GM21619 (cell line): Measurements from ENCODE around the gene TMC2.

ENCODE experiments used
- ATAC-seq: cut with Tn5 transposase; IDR thresholded peaks from one replicate; pipeline ENCODE4 v1.9.1; 2021; ENCODE audit not compliant: unreplicated experiment

Gene TMC2

DNA sequence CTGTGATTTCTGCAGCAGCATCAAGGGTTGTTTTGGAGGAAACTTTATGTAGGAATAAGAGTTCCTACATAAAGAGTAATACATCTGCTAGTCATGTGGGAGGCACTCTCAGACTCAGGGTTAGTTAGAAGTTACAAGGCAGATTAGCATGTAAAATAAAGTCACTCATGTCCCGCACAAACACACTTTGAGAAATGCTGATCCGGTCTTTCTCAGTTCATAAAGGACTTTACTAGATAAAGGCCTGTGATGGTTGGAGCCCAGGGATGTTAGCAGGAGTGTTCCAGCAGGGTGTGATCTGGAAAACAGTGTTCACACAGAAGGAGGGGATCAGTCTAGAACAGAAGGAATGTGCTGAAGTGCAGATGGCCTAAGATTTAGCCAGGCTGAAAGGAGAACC lies 83.0 kb downstream of the TMC2 start:
- no peak for ATAC-seq

DNA sequence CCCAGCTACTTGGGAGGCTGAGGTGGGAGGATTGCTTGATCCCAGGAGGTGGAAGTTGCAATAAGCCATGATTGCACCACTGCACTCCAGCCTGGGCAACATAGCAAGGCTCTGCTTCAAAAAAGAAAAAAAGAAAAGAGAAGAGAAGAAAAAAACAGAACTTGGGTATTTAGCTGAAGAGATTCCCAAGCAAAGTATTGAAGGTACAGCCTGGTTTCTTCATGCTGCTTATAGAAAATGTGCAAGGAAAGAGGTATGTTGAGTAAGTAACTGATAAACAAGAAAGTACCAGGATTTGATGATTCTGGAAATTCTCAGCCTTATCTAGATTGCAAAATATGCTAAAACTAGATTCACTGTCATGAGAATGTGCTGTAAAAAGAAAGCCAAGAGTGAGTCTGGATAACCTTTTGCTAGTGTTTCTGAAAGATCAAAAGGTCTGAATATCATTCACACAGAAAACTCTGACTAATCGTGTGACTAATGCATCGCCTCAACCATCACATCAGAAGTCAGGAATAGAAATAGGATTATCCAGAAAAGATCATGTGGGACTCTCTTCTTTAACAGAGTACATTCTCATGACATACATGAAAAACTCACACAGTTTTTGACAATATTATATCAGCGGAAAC lies 83.7 kb downstream of the TMC2 start:
- ATAC-seq: no peak

DNA sequence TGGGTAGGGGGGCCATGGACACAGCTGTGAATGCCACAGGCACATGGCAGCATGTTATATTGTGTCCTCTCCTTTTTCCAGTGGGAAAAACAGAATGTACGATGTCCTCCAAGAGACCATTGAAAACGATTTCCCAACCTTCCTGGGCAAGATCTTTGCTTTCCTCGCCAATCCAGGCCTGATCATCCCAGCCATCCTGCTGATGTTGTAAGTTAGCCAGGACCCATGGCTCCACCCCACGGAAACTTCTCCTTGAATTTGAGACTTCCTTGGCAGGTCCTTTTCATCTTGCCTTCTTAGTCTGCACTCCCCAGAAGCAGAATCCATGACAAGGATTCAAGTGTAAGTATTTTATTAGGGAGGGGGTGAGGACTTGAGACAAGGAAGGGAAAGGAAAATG lies 87.8 kb downstream of the TMC2 start:
- no peak for ATAC-seq

DNA sequence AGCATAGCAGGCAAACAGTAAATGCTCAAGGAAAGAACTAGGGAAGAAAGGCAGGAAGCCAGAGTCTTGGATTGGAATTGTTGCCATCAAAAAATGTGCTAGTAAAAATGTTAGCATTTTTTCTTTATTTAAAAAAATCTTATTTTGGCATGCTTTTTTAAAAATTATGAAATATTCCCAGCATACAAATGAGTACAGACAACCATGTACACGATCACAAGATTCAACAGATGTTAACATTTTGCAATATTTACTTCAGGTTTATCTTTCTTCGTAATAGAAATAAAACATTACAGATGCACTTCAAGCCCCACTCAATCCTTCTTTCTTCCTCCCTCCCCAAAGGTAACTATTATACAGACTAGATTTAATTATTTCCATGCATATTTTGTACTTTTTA lies 88.7 kb downstream of the TMC2 start:
- no peak for ATAC-seq

DNA sequence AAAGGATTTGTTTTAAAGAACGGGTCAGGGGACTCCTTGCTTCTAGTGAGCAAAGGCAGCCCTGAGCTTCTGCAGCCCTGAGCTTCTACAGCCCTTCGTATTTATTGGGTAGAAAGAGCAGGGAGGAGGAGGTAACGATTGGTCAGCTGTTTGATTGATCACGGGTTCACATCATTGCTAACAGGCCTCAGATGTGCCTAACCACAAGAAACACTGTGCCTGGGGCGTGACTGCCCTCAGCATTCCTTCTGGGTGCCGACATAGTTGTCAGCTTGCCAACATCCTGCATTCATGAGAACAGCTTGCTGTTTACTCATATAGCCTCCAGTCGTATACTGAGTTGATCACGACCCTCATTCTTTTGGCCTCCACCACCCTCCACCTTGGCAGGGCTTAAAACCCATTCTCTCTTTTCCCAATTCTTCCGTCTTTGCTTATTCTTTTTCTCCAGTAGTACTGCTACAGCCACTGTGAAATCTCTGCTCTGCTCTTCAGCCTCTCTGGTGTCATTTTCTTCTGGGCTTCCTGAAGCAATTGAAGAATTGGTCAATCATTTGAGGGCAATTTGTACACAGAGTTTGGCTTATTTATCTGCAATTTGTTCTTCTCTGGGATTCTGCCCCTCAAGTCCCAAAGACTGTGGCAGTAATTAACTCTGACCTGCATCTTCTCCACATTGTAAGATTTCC lies 90.6 kb downstream of the TMC2 start:
- ATAC-seq: no peak

DNA sequence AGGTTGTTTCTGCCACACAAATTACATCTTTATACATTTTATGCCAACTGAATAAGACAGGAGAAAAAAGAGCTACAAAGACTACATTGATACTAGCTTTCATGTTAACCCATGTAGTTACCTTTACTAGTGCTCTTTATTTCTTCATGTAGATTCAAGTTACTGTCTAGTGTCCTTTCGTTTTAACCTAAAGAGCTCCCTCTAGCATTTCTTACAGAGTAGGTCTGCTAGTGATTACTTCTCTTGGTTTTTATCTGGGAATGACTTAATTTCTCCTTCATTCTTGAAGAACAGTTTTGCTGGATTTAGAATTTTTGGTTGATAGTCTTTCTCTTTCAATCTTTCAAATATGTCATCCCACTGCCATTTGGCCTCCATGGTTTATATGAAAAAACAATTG lies 94.9 kb downstream of the TMC2 start:
- no peak for ATAC-seq

DNA sequence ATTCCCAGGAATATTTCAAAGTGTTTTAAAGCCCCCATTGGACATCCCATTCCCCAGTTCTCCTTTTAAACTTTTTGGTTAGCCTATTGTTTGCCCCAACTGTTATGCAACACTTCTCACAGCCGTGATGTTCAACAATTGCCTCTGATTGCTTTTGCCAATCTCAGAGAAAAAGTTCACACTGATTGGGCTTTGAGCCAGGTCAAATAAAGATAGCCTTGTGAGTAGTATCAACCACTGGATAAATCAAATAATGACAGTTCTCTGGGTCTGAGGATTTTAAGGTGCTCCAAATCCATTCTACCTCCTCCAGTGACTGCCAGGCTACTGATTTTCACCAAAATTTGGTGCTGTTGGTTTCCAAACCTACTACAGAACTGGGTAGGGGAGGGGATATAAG lies 97.0 kb downstream of the TMC2 start:
- ATAC-seq: no peak

DNA sequence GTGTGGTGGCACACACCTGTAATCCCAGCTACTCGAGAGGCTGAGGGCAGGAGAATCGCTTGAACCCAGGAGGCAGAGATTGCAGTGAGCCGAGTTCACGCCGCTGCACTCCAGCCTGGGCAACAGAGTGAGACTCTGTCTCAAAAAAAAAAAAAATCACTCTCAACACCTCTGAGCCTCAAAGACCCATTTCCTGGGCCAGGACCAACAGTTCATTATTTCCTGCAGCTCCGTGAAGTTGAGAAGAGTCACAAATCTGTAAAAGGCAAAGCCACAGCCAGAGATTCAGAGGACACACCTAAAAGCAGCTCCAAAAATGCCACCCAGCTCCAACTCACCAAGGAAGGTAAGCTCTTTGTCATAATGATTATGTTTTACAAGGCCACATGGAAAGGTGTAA lies 100.9 kb downstream of the TMC2 start:
- ATAC-seq: no peak

DNA sequence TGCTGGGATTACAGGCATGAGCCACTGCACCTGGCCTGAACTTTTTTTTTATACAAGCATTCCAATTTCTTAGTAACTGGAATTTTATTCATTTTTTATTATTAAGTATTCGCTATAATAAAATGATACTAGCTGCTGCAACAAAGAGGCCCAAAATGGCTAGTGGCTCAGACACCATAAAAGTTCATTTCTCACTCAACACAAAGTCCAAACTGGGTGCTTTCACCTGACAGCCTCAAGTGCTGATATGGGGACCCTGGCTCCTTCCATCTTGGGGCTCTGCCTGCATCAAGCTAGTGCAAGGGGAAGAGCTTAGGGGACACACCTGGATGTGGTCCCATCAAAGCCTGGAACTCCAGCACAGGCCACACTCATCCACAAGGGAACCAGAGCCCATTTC lies 103.9 kb downstream of the TMC2 start:
- ATAC-seq: no peak

DNA sequence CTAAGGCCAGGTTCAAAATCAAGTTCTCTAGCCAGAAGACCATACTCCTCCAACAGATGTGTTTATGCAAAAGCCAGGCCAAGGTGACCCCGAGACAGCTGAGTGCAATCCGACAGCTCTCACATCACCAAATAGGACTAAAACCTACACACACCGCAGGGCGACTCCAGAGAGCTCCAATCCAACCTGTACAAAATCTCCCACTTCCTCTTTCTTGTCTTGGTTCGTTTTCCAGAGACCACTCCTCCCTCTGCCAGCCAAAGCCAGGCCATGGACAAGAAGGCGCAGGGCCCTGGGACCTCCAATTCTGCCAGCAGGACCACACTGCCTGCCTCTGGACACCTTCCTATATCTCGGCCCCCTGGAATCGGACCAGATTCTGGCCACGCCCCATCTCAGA lies 104.5 kb downstream of the TMC2 start:
- ATAC-seq: no peak

DNA sequence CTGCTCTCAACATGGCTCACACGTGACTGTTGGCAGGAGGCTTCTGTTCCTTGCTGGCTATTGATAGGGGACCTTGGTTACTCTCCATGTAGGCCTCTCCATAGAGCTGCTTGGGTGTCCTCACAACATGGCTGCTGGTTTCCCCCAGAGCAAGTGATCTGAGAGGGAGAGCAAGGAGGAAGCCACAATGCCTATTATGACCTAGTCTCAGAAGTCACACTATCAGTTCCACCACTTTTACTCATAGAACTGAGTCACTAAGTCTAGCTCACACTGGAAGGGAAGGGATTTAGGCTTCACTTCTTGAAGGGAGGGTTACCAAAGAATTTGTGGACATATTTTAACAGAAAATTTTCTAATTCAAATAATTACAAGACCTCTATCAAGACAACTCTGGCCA lies 107.3 kb downstream of the TMC2 start:
- ATAC-seq: no peak

DNA sequence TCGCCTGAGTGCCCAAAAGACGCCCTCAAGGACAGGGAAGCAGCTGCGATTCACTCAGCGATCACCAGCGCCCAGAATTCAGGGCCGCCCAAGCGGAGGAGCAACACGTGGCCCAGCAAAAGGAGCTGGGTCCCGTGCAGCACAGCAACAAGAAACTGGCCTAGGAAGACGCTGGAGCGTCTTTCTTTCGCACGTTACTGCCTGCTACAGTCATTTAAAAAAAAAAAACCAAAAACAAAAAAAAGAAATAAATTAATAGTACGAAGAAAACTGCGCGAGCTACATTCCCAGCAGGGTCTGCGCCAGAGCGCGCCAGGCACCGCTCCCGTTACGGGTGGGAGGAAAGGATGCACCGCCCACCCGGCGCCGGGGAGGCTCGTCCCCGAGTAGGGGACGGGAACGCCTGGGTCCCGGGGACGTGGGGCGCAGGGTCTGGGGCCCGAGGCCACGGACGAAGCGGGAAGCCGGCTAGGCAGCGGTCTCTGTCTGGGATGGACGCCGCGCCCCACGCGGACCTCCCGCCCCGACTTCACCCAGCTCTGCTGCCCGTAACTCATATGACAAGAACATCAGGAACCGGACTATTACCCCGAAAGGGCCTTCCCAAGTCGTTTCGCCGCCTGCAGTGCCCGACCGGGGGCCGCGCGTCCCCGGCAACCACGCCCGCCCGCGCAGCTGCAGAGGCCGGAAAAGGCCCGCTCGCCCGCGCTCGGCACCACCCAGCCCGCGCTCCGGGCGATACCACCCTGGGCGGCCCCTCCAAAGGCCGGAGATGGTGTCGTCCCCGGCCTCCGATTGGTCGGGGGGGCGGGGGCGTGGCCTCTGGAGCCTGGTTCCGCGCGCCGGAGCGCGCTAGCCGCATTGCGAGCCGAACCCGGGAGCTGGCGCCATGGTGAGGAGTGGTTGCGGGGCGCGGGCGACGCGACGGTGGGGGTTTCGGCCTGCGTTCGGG lies 115.7 kb downstream of the TMC2 start, which contains the start of gene NOP56:
Gene NOP56 (plus strand): TSS at position 861 of the 952 bp plus-strand sequence. CDS start 29 bp downstream, at position 890.
- peak; percentile 83 for ATAC-seq

DNA sequence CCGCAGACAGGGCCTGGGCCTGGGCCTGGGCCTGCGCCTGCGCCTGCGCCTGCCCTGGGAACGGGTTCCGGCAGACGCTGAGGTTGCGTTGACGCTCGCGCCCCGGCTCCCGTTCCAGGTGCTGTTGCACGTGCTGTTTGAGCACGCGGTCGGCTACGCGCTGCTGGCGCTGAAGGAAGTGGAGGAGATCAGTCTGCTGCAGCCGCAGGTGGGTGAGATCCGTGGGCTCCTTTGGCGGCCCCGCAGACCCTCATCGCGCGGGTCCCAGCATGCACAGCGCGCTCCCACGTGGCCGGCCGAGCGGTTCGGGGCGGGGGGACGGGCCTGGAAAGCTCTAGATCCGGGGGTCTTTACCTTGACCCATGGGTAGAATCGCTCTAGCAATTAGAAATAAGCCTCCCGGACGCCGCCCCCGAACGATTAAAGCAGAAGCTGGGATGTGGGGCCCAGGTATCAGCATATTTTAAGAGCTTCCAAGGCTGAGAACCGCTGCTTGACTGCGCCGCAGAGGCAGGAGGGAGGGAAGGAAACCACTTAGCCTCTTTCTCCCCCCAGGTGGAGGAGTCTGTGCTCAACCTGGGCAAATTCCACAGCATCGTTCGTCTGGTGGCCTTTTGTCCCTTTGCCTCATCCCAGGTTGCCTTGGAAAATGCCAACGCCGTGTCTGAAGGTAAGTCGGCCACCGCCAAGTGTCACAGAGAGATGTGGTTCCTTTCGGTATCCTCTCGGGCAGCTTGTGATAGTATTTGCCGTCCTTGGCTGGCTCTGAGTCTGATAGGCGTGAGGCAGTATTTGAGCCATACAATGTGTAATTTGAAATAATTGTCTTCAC lies 116.6 kb downstream of the TMC2 start:
- peak; percentile 41 for ATAC-seq

DNA sequence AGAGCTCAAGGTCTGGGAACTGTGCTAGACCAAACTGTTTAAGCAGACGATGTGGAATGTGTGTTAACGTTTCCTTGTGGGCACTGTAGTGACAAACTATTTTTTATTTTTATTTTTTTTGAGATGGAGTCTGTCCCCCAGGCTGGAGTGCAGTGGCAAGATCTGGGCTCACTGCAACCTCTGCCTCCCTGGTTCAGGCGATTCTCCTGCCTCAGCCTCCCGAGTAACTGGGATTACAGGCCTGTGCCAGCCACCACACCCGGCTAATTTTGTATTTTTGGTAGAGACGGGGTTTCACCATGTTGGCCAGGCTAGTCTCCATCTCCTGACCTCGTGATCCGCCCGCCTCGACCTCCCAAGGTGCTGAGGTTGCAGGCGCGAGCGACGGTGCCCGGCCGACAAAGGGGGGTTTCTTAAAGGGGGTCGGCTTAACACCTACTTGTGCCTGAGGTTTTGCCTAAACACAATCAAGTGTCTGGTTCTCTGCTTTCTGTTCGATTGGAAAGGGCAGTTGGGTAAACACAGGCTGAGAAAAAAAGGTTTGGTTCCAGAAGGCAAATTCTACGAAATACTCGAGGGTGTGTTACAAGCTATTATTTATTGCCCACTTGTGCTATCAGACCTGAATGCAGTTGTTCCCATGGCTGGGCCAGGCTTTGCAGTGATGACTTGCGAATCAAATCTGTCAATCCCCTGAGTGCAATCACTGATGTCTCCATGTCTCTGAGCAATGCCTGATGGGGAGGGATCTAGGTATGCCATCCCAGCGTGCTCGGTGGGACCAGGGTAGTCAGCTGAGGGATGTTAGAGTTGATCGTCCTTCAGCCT lies 117.4 kb downstream of the TMC2 start:
- no peak for ATAC-seq

DNA sequence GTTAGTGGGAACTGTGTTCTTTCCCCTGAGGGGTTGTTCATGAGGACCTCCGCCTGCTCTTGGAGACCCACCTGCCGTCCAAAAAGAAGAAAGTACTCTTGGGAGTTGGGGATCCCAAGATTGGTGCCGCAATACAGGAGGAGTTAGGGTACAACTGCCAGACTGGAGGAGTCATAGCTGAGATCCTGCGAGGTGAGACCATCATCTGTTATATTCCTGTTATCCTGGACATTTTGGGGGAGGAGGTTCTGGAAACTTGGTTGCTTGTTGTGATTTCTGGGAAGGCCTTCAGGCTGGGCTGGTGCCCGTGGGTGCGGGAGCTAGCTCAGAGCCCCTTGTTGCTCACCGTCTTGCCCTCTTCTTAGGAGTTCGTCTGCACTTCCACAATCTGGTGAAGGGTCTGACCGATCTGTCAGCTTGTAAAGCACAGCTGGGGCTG lies 118.0 kb downstream of the TMC2 start:
- ATAC-seq: no peak

DNA sequence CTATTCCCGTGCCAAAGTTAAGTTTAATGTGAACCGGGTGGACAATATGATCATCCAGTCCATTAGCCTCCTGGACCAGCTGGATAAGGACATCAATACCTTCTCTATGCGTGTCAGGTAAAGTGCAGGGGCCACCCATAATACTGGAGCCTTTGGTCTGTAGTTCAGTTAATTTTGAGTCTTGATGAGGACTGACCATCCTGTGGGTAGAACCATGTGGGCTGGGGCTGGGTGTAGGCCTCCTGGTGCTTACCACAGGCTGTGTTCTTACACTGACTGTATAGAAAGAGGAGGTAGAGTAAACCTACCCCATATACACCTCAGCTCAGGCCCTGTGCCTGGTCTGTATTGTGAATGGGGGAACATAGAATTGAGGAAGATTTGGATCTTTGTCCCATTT lies 118.5 kb downstream of the TMC2 start:
- no peak for ATAC-seq

DNA sequence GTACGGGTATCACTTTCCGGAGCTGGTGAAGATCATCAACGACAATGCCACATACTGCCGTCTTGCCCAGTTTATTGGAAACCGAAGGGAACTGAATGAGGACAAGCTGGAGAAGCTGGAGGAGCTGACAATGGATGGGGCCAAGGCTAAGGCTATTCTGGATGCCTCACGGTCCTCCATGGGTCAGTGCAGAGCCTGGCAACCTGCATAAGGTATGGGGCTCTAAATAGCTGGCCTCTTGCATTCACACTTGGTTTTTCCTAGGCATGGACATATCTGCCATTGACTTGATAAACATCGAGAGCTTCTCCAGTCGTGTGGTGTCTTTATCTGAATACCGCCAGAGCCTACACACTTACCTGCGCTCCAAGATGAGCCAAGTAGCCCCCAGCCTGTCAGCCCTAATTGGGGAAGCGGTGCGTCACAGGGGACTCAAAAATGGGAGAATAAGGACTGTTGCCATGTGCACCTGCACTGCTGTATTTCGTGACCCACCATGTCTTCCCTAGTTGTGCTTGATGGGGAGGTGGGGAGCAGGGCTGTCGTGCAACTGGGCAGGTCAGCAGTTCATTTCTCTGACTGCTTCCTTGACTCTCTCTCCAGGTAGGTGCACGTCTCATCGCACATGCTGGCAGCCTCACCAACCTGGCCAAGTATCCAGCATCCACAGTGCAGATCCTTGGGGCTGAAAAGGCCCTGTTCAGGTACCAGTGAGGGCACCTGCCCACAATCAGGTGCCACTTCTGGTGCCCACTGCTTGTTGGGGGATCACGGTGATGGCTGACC lies 119.2 kb downstream of the TMC2 start:
- ATAC-seq: no peak

DNA sequence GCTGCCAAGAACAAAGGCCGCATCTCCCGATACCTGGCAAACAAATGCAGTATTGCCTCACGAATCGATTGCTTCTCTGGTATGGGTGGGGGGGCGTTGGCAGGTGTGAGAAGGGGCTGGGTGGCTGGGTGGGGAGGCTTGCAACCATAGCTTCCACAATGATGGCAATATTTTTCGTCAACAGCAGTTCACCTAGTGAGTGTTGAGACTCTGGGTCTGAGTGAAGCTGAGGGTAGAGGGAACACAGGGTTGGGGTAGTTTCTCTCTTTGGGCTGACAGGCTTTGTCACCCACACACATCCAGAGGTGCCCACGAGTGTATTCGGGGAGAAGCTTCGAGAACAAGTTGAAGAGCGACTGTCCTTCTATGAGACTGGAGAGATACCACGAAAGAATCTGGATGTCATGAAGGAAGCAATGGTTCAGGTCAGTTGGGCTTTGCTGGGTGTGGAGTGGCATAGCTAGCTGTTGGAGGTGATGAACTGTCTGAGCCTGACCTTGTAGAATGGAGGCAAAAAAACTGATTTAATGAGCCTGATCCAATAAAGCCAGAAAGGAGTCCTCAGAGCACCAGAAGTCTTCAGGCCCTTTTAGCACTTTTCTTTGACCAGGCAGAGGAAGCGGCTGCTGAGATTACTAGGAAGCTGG lies 120.2 kb downstream of the TMC2 start:
- ATAC-seq: no peak

DNA sequence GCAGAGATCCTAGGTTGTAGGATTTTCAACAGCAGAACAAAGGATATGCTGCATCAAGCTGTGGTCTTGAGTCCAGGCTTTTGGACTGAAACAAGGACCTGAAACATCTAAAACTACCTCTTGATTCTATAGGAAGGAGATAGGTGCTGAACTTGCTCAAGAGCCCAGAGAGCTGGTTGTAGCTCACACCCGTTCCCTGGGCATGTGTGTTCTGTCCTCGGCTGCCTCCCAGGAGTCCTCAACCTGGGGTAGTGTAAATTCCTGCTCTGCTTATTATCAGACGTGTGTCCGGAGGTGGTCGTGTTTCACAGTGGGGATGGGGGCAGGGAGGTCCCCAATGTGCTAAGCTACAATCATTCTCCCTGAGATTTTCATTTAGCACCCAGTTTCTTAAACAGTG lies 120.9 kb downstream of the TMC2 start:
- no peak for ATAC-seq
